Trophoblast cell (in vitro differentiated cells and primary cell): ENCODE measurements around the gene APP.

Source experiments
- DNase-seq, 2 donors: peaks; one replicate each; pipeline ENCODE4 v3.0.0-alpha.2; 2016
- H2AFZ ChIP-seq: 2 replicates; pipeline ENCODE4 v1.6.1; 2013; ENCODE audit warnings: low read length, moderate library complexity, mild to moderate bottlenecking; ENCODE audit not compliant: insufficient read depth, poor library complexity
- H2AK5ac ChIP-seq: 2 replicates; pipeline ENCODE4 v1.6.1; 2013; ENCODE audit warnings: mild to moderate bottlenecking, low read length
- H2BK120ac ChIP-seq: 2 replicates; pipeline ENCODE4 v1.6.1; 2013; ENCODE audit warnings: low read length, mild to moderate bottlenecking, moderate library complexity; ENCODE audit not compliant: insufficient read depth, poor library complexity
- H2BK12ac ChIP-seq: 2 replicates; pipeline ENCODE4 v1.6.1; 2013; ENCODE audit warnings: mild to moderate bottlenecking, low read length, moderate library complexity
- H2BK5ac ChIP-seq: 2 replicates; pipeline ENCODE4 v1.6.1; 2013; ENCODE audit warnings: low read length, low read depth, moderate library complexity, mild to moderate bottlenecking; ENCODE audit not compliant: poor library complexity
- H3K14ac ChIP-seq: 2 replicates; pipeline ENCODE4 v1.6.1; 2013; ENCODE audit warnings: mild to moderate bottlenecking, low read length
- H3K18ac ChIP-seq: 2 replicates; pipeline ENCODE4 v1.6.1; 2013; ENCODE audit warnings: mild to moderate bottlenecking, low read length
- H3K23ac ChIP-seq: 2 replicates; pipeline ENCODE4 v1.6.1; 2013; ENCODE audit warnings: low read length
- H3K27ac ChIP-seq: 2 replicates; pipeline ENCODE4 v1.5.1; 2013; ENCODE audit warnings: low read depth, mild to moderate bottlenecking, inconsistent platforms, low read length, moderate library complexity
- H3K27me3 ChIP-seq: 2 replicates; pipeline ENCODE4 v1.6.1; 2013; ENCODE audit warnings: inconsistent platforms, mild to moderate bottlenecking, low read length, moderate library complexity; ENCODE audit not compliant: insufficient read depth
- H3K36me3 ChIP-seq, 2 experiments: 1 replicate in 1 of 2; 2 replicates in 1 of 2; pipeline ENCODE4 v1.6.1; 2013; ENCODE audit warnings: low read length in 2 of 2, mild to moderate bottlenecking in 2 of 2, moderate library complexity in 1 of 2; ENCODE audit not compliant: insufficient read depth in 2 of 2, control insufficient read depth in 1 of 2
- H3K4ac ChIP-seq: 2 replicates; pipeline ENCODE4 v1.6.1; 2013; ENCODE audit warnings: low read depth, mild to moderate bottlenecking, low read length, moderate library complexity
- H3K4me1 ChIP-seq, 2 experiments: 1 replicate in 1 of 2; 2 replicates in 1 of 2; pipeline ENCODE4 v1.6.1; 2013; ENCODE audit warnings: low read length in 2 of 2, mild to moderate bottlenecking in 2 of 2, moderate library complexity in 1 of 2; ENCODE audit not compliant: insufficient read depth in 2 of 2, control insufficient read depth in 1 of 2
- H3K4me2 ChIP-seq: 2 replicates; pipeline ENCODE4 v1.6.1; 2013; ENCODE audit warnings: inconsistent platforms, mild to moderate bottlenecking, low read length, moderate library complexity
- H3K4me3 ChIP-seq: 2 replicates; pipeline ENCODE4 v1.5.1; 2013; ENCODE audit warnings: mild to moderate bottlenecking, low read depth, low read length, inconsistent platforms
- H3K79me1 ChIP-seq: one replicate; pipeline ENCODE4 v1.6.1; 2013; ENCODE audit warnings: low read length
- H3K79me2 ChIP-seq: 2 replicates; pipeline ENCODE4 v1.6.1; 2013; ENCODE audit warnings: low read length, mild to moderate bottlenecking; ENCODE audit not compliant: control insufficient read depth, insufficient read depth, poor library complexity
- H3K9ac ChIP-seq: 2 replicates; pipeline ENCODE4 v1.6.1; 2013; ENCODE audit warnings: mild to moderate bottlenecking, low read length
- H3K9me3 ChIP-seq: 2 replicates; pipeline ENCODE4 v1.6.1; 2013; ENCODE audit warnings: low read depth, mild to moderate bottlenecking, control low read depth, inconsistent platforms, low read length; ENCODE audit not compliant: insufficient read depth
- H4K12ac ChIP-seq: 2 replicates; pipeline ENCODE4 v1.6.1; 2013; ENCODE audit warnings: low read depth, mild to moderate bottlenecking, low read length, moderate library complexity
- H4K8ac ChIP-seq: 2 replicates; pipeline ENCODE4 v1.6.1; 2013; ENCODE audit warnings: low read depth, mild to moderate bottlenecking, low read length, moderate library complexity
- H4K91ac ChIP-seq: one replicate; pipeline ENCODE4 v1.6.1; 2013; ENCODE audit warnings: low read depth, mild to moderate bottlenecking, low read length, moderate library complexity
- WGBS: extraction: QIAGEN DNeasy Blood & Tissue Kit; methylation state at CpG from one replicate; pipeline ENCODE4 v1.1.7; 2013; ENCODE audit warnings: missing lambda C conversion rate; ENCODE audit not compliant: insufficient read length, insufficient coverage; ENCODE audit errors: extremely low coverage; 5-methylcytosine and 5-hydroxymethylcytosine counted together

Gene APP

GRCh38 chr21:25850126-25850842 is 320.3 kb downstream of the APP start:
- Histone ChIP-seq H2BK12ac (no peak overlapping the region), H4K8ac (no peak overlapping the region), H3K27ac (no peak overlapping the region), H3K9ac (no peak overlapping the region), H3K79me2 (no peaks in the 10 kb centered on the region), H3K4me1 (no peaks in the 10 kb centered on the region), H4K12ac (no peak overlapping the region), H3K4ac (no peak overlapping the region), H3K14ac (no peak overlapping the region), H3K18ac (no peak overlapping the region), H2AK5ac (no peak overlapping the region), H3K9me3 (peaks cover 2% of the 10 kb centered on the region), H3K36me3 (no peaks in the 10 kb centered on the region), H3K4me3 (no peak overlapping the region), H2BK5ac (no peak overlapping the region), H4K91ac (no peak overlapping the region), H3K23ac (no peak overlapping the region), H2BK120ac (no peak overlapping the region), H3K27me3 (no peaks in the 10 kb centered on the region), H3K79me1 (no peaks in the 10 kb centered on the region), H3K4me2 (no peak overlapping the region), H2AFZ (no peak overlapping the region)
- no CpG with 5 or more reads among the region's 1 CpG for WGBS
- DNase-seq, result no peak

DNA sequence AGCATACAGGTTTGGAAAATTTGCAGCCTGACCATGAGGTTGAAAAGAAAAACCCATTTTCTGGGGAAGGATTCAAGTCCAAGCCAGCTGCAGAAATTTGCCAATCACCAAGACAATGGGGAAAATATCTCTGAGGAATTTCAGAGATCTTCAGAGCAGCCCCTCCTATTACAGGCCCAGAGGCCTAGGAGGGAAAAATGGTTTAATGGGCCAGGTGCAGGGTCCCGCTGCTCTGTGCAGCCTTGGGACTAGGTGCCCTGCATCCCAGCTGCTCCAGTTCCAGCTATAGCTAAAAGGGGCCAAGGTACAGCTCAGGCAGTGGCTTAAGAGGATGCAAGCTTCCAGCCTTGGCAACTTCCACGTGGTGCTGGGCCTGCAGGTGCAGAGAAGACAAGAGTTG is 322.3 kb downstream of the APP start:
- H2BK120ac ChIP-seq, result no peak overlapping the region
- no peak overlapping the region for H3K27ac ChIP-seq
- no CpG with 5 or more reads among the region's 2 CpGs for WGBS
- no peak overlapping the region for H3K14ac ChIP-seq
- H3K23ac ChIP-seq, result no peak overlapping the region
- no peak overlapping the region for H3K9ac ChIP-seq
- H2BK12ac ChIP-seq, result no peak overlapping the region
- no peaks in the 10 kb centered on the region for H3K79me2 ChIP-seq
- no peak overlapping the region for H2AK5ac ChIP-seq
- DNase-seq, result no peak
- H4K8ac ChIP-seq, result no peak overlapping the region
- no peak overlapping the region for H3K18ac ChIP-seq
- no peaks in the 10 kb centered on the region for H3K79me1 ChIP-seq
- H2AFZ ChIP-seq, result no peak overlapping the region
- no peak overlapping the region for H3K4ac ChIP-seq
- no peak overlapping the region for H3K4me2 ChIP-seq
- no peak overlapping the region for H4K91ac ChIP-seq
- H3K27me3 ChIP-seq, result no peaks in the 10 kb centered on the region
- no peaks in the 10 kb centered on the region for H3K4me1 ChIP-seq
- no peak overlapping the region for H2BK5ac ChIP-seq
- H4K12ac ChIP-seq, result no peak overlapping the region
- no peaks in the 10 kb centered on the region for H3K36me3 ChIP-seq
- H3K4me3 ChIP-seq, result no peak overlapping the region
- peaks cover 2% of the 10 kb centered on the region for H3K9me3 ChIP-seq

DNA sequence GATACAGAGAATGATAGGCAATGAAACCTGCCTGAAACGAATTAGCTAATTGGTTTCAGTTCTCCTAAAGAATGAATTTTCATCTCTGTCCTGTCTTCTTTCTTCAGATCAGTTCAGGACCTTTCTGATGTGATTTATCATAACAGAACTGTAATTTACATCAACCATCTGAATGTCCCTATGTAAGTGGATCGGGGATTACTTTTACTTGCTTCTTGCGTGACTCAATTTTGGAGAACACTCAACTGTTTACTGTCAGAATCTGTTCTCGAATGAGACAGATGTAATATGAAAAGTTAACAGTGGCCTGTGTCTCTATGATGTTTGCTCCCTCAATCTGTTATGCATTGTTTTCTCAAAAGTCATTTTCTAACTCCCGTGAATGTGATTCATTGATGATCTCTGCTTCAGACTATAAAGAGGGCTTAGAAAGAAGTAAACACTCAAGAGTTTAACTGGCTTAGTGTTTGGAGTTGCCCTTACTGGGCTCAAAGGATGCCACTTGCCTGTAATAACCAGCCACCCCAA is 324.8 kb downstream of the APP start:
- Histone ChIP-seq H3K79me1 (no peaks in the 10 kb centered on the region), H4K91ac (no peak overlapping the region), H2BK5ac (no peak overlapping the region), H3K79me2 (no peaks in the 10 kb centered on the region), H4K8ac (no peak overlapping the region), H3K9ac (no peak overlapping the region), H4K12ac (no peak overlapping the region), H3K18ac (no peak overlapping the region), H2AFZ (no peak overlapping the region), H3K27ac (no peak overlapping the region), H3K9me3 (peaks cover 2% of the 10 kb centered on the region), H3K4me2 (no peak overlapping the region), H3K23ac (no peak overlapping the region), H3K4ac (no peak overlapping the region), H2BK120ac (no peak overlapping the region), H2BK12ac (no peak overlapping the region), H2AK5ac (no peak overlapping the region), H3K4me1 (no peaks in the 10 kb centered on the region), H3K36me3 (no peaks in the 10 kb centered on the region), H3K4me3 (no peak overlapping the region), H3K14ac (no peak overlapping the region), H3K27me3 (no peaks in the 10 kb centered on the region)
- no CpG with 5 or more reads among the region's 5 CpGs for WGBS
- DNase-seq, result peak in 1 of 2 donors; percentile 7

GRCh38 chr21:25842925-25843324 is 327.6 kb downstream of the APP start:
- no peak for DNase-seq
- Histone ChIP-seq H3K23ac (no peak overlapping the region), H3K79me1 (no peaks in the 10 kb centered on the region), H3K9ac (no peak overlapping the region), H3K79me2 (no peaks in the 10 kb centered on the region), H3K27ac (no peak overlapping the region), H2BK12ac (no peak overlapping the region), H3K18ac (no peak overlapping the region), H3K14ac (no peak overlapping the region), H2BK5ac (no peak overlapping the region), H3K4ac (no peak overlapping the region), H4K8ac (no peak overlapping the region), H4K91ac (no peak overlapping the region), H3K36me3 (no peaks in the 10 kb centered on the region), H3K27me3 (no peaks in the 10 kb centered on the region), H2BK120ac (no peak overlapping the region), H3K4me2 (no peak overlapping the region), H4K12ac (no peak overlapping the region), H2AK5ac (no peak overlapping the region), H2AFZ (no peak overlapping the region), H3K9me3 (no peaks in the 10 kb centered on the region), H3K4me3 (no peak overlapping the region), H3K4me1 (no peaks in the 10 kb centered on the region)
- no CpG with 5 or more reads among the region's 3 CpGs for WGBS
